Smooth muscle cell (in vitro differentiated cells): ENCODE data around the gene ABCA13. TPM values are rescaled to one million over a fixed set of nuclear protein-coding genes. Genes with fewer than 3 reads are reported as not detected.

Experiments used
- DNase-seq: peaks from one replicate; lab custom pipeline; 2025; ENCODE audit not compliant: unreplicated experiment; lab: John Stamatoyannopoulos, UW
- H2AFZ ChIP-seq: fragments of 200-600 bp; sonication (generic); 2 replicates; pipeline ENCODE4 v1.6.0; 2016; ENCODE audit warnings: antibody characterized with exemption, low read depth, mild to moderate bottlenecking
- H3F3A ChIP-seq: fragments of 200-600 bp; sonication (generic); 2 replicates; pipeline ENCODE4 v1.6.0; 2017; ENCODE audit warnings: antibody characterized with exemption, low read depth
- H3K27ac ChIP-seq: fragments of 200-600 bp; sonication (generic); 2 replicates; pipeline ENCODE4 v1.5.1; 2016; ENCODE audit warnings: low read depth, mild to moderate bottlenecking
- H3K27me3 ChIP-seq: fragments of 200-600 bp; sonication (generic); 2 replicates; pipeline ENCODE4 v1.6.1; 2016; ENCODE audit warnings: low read depth, mild to moderate bottlenecking
- H3K36me3 ChIP-seq: fragments of 200-600 bp; sonication (generic); 2 replicates; pipeline ENCODE4 v1.5.1; 2016; ENCODE audit warnings: low read depth
- H3K4me1 ChIP-seq: fragments of 200-600 bp; sonication (generic); 2 replicates; pipeline ENCODE4 v1.5.1; 2016; ENCODE audit warnings: low read depth
- H3K4me2 ChIP-seq: fragments of 200-600 bp; sonication (generic); 2 replicates; pipeline ENCODE4 v1.6.0; 2016; ENCODE audit warnings: mild to moderate bottlenecking
- H3K4me3 ChIP-seq: fragments of 200-600 bp; sonication (generic); 2 replicates; pipeline ENCODE4 v1.5.1; 2016; ENCODE audit warnings: mild to moderate bottlenecking
- H3K79me2 ChIP-seq: fragments of 200-600 bp; sonication (generic); 2 replicates; pipeline ENCODE4 v1.6.0; 2016; ENCODE audit warnings: low read depth, mild to moderate bottlenecking
- H3K9ac ChIP-seq: fragments of 200-600 bp; sonication (generic); 2 replicates; pipeline ENCODE4 v1.6.0; 2016; ENCODE audit warnings: low read depth
- H3K9me3 ChIP-seq: fragments of 200-600 bp; sonication (generic); replicated peaks from 2 replicates; pipeline ENCODE4 v1.5.1; 2016; ENCODE audit warnings: low read depth
- H4K20me1 ChIP-seq: fragments of 200-600 bp; sonication (generic); 2 replicates; pipeline ENCODE4 v1.6.0; 2016; ENCODE audit warnings: low read depth
- CTCF ChIP-seq: fragments of 200-600 bp; sonication (generic); IDR thresholded peaks from 2 replicates; pipeline ENCODE4 v1.5.1; 2017; ENCODE audit warnings: borderline replicate concordance, mild to moderate bottlenecking, antibody characterized with exemption; ENCODE audit not compliant: insufficient read depth, poor library complexity, severe bottlenecking
- WGBS: methylation state at CpG from one replicate; pipeline ENCODE4 v1.1.7; 2016; ENCODE audit warnings: low lambda C conversion rate; 5-methylcytosine and 5-hydroxymethylcytosine counted together
- polyA plus RNA-seq: library from polyadenylated mRNA; unstranded; fragments of >200 nt; fragmentation: Nextera tagmentation; extraction: Ambion mirVana; gene quantifications from 2 replicates; pipeline ENCODE4 v1.2.1, GENCODE V29; 2016
- total RNA-seq: library from RNA; depleted of rRNA; stranded (reverse); fragments of >200 nt; gene quantifications from 2 replicates; pipeline ENCODE4 v1.2.3, GENCODE V29; 2014

The ABCA13 gene
- total and polyA plus RNA-seq, 2 experiments from 2014 or later, result not detected

- Histone ChIP-seq H3K4me2 (no peak overlapping the region), H3K9ac (no peak overlapping the region)
- no peak for DNase-seq
These were observed 140.9 kb downstream of the ABCA13 start for GRCh38 chr7:48312151-48312550.

GRCh38 chr7:48316768-48317167 lies 145.5 kb downstream of the ABCA13 start:
- Histone ChIP-seq H3K27ac (no peak overlapping the region), H3K9me3 (no peaks in the 10 kb centered on the region), H3F3A (no peaks in the 10 kb centered on the region), H3K4me2 (no peak overlapping the region), H4K20me1 (no peaks in the 10 kb centered on the region), H3K4me3 (no peak overlapping the region), H3K27me3 (no peaks in the 10 kb centered on the region), H2AFZ (no peak overlapping the region), H3K4me1 (no peaks in the 10 kb centered on the region), H3K79me2 (no peaks in the 10 kb centered on the region), H3K36me3 (no peaks in the 10 kb centered on the region), H3K9ac (no peak overlapping the region)
- WGBS, result 77% methylated on average over 3 of the region's 3 CpGs
- no peak for TF ChIP-seq CTCF
- no peak for DNase-seq

More at GRCh38 chr7:48312151-48312550, 140.9 kb downstream of the ABCA13 start:
- TF ChIP-seq CTCF, result no peak
- no peaks in the 10 kb centered on the region for H3K9me3 ChIP-seq
- H3K79me2 ChIP-seq, result no peaks in the 10 kb centered on the region
- H3K4me3 ChIP-seq, result no peak overlapping the region
- no peaks in the 10 kb centered on the region for H4K20me1 ChIP-seq
- H3K36me3 ChIP-seq, result no peaks in the 10 kb centered on the region
- no peak overlapping the region for H3K27ac ChIP-seq
- H3K27me3 ChIP-seq, result no peaks in the 10 kb centered on the region
- H3F3A ChIP-seq, result no peaks in the 10 kb centered on the region
- no peaks in the 10 kb centered on the region for H3K4me1 ChIP-seq
- H2AFZ ChIP-seq, result no peak overlapping the region
- 72% methylated on average over 1 of the region's 1 CpG for WGBS

- no peak overlapping the region for H3K9ac ChIP-seq
- no peaks in the 10 kb centered on the region for H3K79me2 ChIP-seq
- no peak for DNase-seq
- no peak for TF ChIP-seq CTCF
- H3F3A ChIP-seq, result no peaks in the 10 kb centered on the region
- 96% methylated on average over 3 of the region's 3 CpGs for WGBS
- no peak overlapping the region for H3K4me2 ChIP-seq
- H3K27ac ChIP-seq, result no peak overlapping the region
- H3K4me3 ChIP-seq, result no peak overlapping the region
- no peaks in the 10 kb centered on the region for H3K4me1 ChIP-seq
- H2AFZ ChIP-seq, result no peak overlapping the region
- no peaks in the 10 kb centered on the region for H3K9me3 ChIP-seq
- H3K27me3 ChIP-seq, result no peaks in the 10 kb centered on the region
- H3K36me3 ChIP-seq, result no peaks in the 10 kb centered on the region
- H4K20me1 ChIP-seq, result no peaks in the 10 kb centered on the region
These were observed 146.1 kb downstream of the ABCA13 start for GRCh38 chr7:48317360-48317759.

- no peaks in the 10 kb centered on the region for H3K9me3 ChIP-seq
- no peaks in the 10 kb centered on the region for H3K36me3 ChIP-seq
- DNase-seq, result no peak
- no peak overlapping the region for H3K27ac ChIP-seq
- H3K79me2 ChIP-seq, result no peaks in the 10 kb centered on the region
- no peaks in the 10 kb centered on the region for H3K27me3 ChIP-seq
- H3K4me3 ChIP-seq, result no peak overlapping the region
- H2AFZ ChIP-seq, result no peak overlapping the region
- H3F3A ChIP-seq, result no peaks in the 10 kb centered on the region
- 94% methylated on average over 8 of the region's 8 CpGs for WGBS
- no peaks in the 10 kb centered on the region for H3K4me1 ChIP-seq
- no peak overlapping the region for H3K9ac ChIP-seq
- TF ChIP-seq CTCF, result no peak
- H4K20me1 ChIP-seq, result no peaks in the 10 kb centered on the region
- H3K4me2 ChIP-seq, result no peak overlapping the region
These were observed 150.2 kb downstream of the ABCA13 start for GRCh38 chr7:48321319-48322010.
